ENCODE measurements around the gene SCLT1.

The SCLT1 gene

DNA sequence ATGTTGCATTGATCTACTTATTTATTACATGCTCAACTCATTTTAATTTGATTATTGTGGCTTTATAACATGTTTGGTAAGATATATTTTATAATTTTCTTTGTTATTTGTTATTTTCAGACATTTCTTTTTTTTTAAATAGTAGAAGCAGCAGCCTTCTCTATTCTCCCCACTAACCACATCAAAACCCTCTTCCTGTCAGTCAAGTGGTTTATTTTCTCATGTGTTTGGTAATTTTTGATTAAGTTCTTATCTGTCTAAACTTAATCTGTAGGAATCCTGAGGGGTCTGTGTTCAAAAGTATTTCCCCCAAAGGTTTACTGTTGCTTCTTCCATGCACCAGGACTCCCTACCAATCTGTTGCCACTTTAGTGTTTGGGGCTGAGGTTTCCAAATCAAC, 131.9 kb downstream of the SCLT1 start:
- in situ Hi-C loops (cut with MboI; ENCODE audit: low sequenced_read_pairs) = no loop called here

DNA sequence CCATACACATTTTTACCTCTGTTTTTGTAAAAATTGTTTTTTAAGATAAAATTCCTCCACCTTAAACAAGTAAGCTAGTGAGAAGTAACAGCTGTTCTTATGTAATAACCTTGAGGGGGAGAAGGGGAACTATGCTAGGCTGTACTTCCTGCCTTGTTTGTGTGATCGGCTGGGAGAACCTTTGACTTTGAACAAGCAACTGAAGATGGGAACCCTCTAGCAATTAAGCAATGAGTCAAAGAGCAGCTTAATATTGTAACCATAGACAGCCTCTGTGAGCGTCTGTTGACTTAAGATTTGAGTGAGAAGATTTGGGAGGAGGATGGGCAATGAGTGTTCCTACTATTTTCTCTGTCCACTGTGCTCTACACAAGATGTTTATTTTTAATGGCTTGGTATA, 135.1 kb downstream of the SCLT1 start:
- in situ Hi-C loops (cut with MboI; ENCODE audit: low sequenced_read_pairs) = no loop called here

DNA sequence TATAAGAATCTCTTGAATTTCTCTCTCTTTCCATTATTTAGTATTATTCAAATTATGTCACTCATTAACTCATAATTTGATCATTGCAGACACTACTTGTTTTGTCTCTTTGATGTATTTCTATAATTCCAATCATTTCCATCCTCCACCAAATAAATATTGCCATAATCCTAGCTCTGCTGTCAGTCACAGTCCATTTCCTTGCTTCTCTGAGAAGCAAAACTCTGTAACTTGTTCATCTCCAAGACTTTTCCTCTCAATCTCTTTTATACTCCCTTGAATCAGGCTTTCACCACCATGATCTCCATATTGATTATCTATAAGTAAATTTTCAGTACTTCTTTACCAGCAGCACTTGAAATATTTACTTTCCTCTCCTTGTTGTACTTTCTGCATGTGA, 135.9 kb downstream of the SCLT1 start:
- in situ Hi-C loops (cut with MboI; ENCODE audit: low sequenced_read_pairs) = no loop called here

DNA sequence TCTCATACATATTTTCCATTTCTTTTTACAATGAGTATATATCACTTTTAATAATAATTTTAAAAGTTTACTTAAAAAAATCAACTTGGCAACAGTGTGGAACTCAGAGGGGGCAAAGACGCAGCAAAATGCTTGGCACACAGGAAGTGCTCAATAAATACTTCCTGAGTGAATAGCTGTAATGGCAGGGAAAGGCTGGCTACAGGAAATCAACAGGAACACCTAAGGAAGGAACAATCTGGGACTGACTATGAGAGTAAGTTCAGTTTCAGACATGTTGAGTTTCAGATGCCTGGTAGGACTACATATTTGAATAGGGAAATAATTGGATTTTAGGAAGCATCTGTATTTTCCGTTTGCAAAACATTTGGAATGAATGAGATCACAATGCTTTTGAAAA, 137.6 kb downstream of the SCLT1 start:
- in situ Hi-C loops (cut with MboI; ENCODE audit: low sequenced_read_pairs) = no loop called here

DNA sequence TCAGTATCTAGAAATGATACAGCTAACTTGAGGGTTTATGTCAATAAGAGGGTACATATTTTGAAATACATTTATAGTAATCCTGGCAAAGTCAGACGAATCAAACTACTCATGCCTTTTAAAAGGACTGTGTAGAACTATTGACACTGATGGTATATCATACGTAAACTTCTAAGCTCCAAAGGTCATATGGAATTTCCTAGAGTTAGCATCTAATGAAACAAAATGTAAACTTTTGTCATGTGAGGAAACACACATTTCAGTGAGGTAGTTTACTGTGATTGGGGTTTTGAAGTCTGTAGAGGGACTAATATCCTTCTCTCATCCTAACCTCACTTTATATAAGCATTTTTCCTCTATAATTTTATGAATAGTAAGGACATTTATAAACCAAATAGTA, 138.4 kb downstream of the SCLT1 start:
- in situ Hi-C loops (cut with MboI; ENCODE audit: low sequenced_read_pairs) = no loop called here

DNA sequence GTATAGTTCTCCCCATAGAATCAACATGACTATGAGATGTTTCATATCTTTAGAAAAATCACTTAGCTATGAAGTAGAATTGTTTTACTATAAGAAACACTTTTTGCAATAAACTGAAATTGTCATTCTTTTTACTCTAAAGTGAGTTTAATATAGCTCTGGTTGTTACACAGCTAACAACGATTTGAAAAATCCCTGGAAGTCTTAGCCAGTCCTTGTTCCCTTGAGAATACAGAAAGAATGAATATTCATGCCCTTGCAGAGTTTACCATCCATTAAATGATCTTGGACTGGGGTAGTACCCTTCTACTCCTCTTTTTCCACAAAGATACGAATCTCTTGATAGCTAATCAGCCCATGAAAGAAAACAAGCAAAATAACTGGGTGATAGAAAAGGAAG, 142.0 kb downstream of the SCLT1 start:
- in situ Hi-C loops (cut with MboI; ENCODE audit: low sequenced_read_pairs) = no loop called here

DNA sequence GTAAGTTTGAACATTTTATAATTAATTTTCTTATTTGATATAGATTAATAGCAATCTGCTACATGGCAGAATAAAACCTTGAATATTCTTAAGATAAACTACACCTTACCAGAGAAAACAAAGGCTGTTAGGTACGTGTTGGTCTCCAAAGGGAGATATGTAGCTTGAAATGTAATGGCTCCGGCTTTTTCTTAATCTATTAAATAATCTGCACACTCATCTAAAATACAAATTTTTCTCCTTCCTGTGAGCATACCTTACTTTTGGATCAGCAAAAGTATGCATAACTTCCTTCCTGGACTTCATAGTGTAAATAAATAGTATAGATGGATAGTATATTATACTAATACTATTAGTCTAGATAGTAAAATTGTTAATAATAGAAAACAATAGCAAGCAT, 142.5 kb downstream of the SCLT1 start:
- in situ Hi-C loops (cut with MboI; ENCODE audit: low sequenced_read_pairs) = no loop called here

DNA sequence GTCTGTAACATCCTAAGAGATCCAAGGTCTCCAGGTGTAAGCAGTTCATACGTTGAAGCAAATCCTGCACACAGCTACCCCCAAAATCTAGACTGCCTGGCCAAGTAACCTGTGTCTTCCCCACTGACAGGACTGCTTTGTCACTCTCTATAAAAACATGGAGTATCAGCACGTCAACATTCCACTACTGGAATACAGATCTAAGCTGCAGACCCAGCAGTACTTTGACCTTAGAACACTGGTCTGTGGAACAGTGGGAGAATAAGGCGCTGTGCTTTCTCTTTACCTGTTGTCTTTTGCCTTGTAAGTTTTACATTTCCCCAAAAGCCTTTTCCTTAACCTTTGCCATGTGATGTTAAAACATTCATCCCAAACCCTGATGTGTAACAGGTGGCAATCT, 146.4 kb downstream of the SCLT1 start:
- in situ Hi-C loops (cut with MboI; ENCODE audit: low sequenced_read_pairs) = no loop called here

DNA sequence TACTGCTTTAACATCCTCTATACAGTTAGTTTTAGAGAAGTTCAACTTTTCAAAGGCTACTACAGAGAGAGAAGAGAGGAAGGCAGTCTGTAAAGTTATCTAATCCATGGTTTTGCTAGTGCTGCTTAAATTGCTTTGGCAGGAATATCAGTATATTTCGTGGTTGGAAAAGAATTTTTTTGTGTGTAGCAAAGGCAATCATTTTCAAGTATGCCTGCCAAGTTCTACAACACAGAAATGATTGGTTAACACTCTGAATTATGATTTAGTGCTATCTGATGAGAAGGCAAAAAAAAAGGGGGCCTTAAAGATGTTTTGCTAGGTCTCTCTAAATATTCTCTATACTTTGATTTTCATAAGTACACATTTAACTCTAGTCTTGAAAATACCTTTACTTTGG, 150.7 kb downstream of the SCLT1 start:
- in situ Hi-C loops (cut with MboI; ENCODE audit: low sequenced_read_pairs) = no loop called here

DNA sequence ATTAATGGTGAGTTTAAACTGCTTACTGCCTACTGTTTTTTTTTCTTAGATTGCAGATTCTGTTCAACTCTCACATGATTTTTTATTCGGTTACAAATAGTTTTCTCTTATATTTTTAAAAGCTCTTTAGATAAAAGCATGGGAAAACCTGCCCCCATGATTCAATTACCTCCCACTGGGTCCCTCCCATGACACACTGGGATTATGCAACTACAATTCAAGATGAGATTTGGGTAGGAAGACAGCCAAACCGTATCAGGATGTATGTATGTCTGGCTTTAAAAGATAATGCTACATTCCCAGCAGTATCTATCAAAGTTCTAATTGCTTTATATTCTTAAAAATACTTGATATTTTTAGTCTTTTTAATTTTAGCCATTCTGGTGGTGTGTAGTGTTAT, 152.4 kb downstream of the SCLT1 start:
- in situ Hi-C loops (cut with MboI; ENCODE audit: low sequenced_read_pairs) = no loop called here

DNA sequence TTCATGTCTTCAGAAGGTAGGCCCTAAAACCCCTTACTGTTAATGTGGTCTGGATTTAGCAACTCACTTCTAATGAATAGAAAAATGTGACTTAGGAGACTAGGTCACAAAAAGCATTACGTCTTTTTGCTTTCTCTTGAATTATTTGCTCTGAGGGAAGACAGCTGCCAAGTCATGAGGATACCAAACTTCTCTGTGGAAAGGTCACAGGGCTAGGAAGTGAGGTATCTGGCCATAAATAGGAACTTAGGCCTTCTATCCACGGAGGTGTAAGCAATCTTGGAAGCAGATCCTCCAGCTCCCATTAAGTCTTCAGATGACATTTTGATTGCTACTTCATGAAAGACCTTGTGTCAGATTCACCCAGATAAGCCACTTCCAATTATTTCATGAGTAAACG, 163.3 kb downstream of the SCLT1 start:
- in situ Hi-C loops (cut with MboI; ENCODE audit: low sequenced_read_pairs) = no loop called here

DNA sequence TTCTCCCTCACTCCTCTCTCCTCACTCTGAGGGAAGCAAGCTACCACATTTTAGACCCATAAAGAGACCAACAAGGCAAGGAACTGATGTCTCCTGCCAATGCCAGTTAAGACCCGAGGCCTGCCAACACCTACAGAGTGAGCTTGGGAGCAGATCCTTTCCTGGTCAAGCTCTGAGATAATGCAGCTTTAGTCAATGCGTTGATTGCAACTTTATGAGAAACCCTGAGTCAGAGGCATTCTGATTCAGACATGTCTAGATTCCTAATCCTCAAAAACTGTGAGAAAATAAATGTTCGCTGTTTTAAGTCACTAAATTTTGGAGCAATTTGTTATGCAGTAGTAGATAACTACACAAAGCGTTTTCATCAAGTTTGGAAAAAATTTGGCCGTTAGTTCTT, 168.4 kb downstream of the SCLT1 start:
- in situ Hi-C loops (cut with MboI; ENCODE audit: low sequenced_read_pairs) = no loop called here

DNA sequence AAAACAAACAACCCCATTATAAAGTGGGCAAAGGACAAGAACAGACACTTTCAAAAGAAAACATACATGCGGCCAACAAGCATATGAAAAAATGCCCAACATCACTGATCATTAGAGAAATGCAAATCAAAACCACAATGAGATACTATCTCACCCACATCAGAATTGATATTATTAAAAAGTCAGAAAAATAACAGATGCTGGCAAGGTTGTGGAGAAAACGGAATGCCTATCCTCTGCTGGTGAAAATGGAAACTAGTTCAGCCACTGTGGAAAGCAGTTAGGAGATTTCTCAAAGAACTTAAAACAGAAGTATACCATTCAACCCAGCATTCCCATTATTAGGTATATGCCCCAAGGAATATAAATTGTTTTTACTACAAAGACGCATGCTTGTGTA, 171.4 kb downstream of the SCLT1 start:
- in situ Hi-C loops (cut with MboI; ENCODE audit: low sequenced_read_pairs) = no loop called here

DNA sequence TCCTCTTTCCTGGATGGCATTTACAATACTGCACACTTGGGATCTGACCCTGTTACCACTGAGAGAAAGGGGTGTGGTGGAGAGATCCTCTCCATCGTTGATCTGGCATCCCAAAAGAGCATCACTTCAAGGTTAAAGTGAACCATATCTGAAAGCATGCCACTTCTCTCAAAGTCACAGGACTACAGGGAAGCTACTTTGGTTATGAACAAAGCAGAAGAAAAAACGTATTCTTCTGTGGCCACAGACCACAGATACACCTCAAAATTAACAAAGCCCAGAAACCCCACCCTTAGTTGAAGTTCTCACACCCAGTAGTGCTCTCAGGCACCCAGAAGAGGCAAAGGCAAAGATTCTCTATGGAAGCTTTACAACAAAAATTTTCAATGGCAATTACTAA, 175.6 kb downstream of the SCLT1 start:
- in situ Hi-C loops (cut with MboI; ENCODE audit: low sequenced_read_pairs) = no loop called here

DNA sequence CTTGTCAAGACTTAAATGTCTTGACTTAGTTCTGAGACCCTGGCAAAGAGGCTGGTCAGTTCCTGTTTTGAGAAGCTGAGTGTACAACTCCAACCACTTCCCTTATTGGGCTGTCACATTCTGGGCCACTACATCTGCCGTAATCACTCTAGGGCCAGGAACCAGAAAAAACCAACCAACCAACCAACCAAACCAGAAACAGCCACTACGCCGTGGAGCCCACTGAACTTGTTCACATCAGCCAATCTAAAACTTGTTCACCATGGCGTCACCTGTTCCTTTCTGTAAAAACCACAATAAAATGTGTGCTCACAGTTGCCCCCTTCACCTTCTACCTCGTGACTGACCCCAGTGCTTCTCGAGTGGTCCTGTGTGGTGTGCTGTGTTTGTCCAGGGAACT, 176.5 kb downstream of the SCLT1 start:
- in situ Hi-C loops (cut with MboI; ENCODE audit: low sequenced_read_pairs) = no loop called here

DNA sequence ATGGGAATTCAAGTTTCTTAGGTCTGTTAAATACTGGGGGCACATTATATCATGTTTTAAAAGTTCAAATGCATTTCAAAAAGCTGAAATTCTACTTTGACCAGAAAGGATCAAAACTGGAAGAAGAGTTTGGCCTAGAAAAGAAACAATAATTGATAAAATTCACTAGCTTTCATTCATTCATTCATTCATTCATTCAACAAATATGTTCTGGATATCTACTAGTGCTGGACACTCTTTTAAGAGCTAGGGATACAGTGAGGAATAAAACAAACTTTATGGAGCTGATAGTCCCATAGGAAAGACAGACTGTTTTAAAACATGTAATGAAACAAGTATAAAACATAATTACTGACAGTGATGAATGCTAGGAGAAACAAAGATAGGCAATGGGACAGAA, 177.8 kb downstream of the SCLT1 start:
- in situ Hi-C loops (cut with MboI; ENCODE audit: low sequenced_read_pairs) = no loop called here

DNA sequence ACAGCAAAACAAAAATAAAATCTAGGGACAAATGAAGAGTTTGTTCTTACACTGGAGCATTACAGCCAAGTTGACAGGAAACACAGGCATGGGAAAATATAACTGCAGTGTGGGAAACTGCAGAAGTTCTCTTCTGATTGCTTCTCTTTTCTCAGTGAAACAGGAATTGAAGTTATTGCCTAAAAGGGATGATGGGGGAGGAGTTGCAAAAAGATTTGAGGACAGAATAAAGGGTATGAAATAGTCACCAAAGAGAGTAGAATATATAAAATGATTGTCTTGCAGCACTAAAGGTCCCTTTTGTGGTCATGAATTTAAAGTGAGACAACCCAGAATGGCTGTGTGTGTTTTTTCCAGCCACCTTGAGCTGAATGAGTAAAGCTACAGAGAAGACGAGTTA, 180.1 kb downstream of the SCLT1 start:
- in situ Hi-C loops (cut with MboI; ENCODE audit: low sequenced_read_pairs) = no loop called here

DNA sequence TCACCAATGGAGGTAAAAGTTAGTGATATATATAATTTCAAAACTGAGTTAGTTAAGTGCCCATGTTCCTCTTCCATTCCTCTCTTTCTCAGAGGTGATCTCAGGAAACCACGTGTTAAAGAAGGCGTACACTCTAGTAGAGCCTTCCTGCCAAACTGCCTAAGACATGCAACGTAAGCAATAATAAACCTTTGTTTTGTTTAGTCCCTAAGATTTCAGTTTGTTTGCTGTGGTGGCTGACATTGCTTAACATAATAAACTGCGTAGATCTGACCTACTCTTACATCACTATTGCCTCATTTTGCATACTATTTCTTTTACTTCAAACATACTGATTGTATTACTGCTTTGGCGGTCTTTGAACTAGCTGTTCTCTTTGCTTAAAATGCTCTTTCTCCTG, 184.6 kb downstream of the SCLT1 start:
- in situ Hi-C loops (cut with MboI; ENCODE audit: low sequenced_read_pairs) = no loop called here

DNA sequence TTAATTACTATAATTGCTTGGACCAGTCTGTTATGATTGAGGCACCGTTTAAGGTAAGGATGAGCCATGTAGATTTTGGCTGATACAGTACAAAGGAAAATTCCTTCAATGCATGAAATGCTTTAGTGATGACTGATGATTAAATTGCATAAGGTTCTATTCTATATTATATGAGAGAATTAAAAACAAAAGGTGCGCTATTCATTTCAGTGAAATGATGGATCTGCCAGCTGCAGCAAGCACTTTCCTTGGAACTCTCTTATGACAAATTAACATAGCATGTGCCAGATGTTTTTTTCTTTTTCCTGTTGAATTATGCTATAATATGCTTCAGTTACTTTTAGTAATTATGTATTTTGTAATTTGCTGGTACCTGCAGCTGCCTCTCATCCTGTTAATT, 185.4 kb downstream of the SCLT1 start:
- in situ Hi-C loops (cut with MboI; ENCODE audit: low sequenced_read_pairs) = no loop called here

DNA sequence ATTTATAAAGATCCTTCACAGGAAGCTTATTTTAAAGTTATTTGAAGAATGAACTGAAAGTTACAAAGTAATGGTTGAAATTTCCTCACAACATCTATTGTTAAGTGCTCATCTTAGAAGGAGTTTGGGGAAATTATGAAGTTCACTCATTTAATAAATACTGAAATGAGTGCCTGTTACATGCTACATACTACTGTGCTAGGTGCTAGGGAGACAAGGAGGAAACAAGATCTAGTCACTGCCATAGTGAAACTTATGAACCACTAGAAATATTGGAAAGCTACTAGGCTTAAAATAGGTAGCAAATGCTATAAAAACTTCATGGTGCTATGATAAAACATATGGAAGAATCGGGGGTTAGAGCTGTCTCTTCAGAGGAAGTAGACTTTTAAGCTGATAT, 186.8 kb downstream of the SCLT1 start:
- in situ Hi-C loops (cut with MboI; ENCODE audit: low sequenced_read_pairs) = no loop called here

DNA sequence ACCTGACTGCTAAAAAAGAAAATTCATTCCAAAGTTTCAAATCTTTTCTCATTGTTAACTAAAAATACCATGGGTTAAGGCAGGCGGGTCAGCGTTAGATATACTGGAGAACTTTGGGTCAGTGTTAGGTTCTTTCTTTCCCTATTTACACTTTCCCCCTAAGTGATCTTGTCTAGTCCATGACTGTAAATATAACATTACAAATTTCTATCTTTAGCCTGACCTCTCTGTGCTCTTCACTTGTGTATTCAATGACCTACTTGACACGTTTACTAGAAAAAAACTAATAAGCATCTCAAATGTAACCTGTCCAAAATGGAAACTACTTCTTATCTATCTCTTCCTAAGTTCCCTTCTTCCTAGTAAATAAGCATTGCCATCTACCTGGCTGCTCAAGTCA, 188.5 kb downstream of the SCLT1 start:
- in situ Hi-C loops (cut with MboI; ENCODE audit: low sequenced_read_pairs) = no loop called here

DNA sequence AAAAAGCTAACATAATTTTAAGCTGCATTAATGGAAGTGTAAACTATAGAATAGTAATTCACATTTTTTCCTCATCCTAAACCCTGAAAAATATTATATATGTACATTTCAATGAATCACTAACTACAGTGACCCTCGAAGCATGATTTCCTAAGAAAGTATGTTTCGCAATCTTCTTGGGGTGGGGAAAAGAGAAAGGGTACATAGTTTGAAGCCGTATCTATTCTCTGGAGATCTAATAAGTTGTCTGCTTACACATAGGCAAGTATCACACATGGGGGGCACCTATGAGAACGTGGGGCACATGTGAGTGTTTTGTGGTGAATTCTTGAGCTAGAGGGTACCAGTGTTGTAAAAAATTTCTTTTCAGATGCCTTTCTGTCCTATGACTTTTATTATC, 212.7 kb downstream of the SCLT1 start:
- in situ Hi-C loops (cut with MboI; ENCODE audit: low sequenced_read_pairs) = no loop called here

DNA sequence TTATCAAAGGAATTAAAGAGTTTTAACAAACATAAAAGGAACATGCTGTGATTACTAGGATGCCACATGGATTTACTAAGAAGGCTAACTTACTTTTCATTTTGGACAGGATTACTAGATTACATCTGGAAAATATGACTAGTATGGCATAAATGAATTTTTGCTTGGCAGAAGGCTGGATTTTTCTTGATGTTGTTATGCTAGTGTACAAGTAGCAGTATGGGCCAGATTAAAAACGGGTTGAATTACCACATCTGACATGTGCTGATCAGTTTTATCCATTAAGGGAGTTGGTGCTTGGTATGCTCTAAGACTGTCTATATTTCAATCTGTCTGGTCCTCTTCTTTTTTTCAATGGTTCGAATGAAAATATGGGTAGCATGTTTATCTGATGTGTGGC, 213.4 kb downstream of the SCLT1 start:
- in situ Hi-C loops (cut with MboI; ENCODE audit: low sequenced_read_pairs) = no loop called here

DNA sequence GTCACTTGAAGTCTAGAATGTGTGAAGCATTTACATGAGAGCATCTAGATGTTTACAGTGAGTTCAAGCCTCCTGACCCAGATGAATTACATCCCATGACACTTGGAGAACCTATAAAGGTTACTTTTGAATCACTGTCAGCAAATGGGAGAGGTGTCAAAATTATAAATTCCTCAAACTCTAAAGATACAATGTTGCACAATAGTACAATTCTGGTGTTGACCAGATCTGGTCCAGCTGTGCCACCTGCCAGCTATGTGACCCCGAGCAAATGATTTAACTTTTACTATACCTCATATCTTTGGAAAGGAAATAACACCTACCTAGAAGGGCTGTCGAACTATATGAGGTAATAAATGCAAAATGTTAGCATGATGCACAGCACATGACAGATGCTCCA, 214.1 kb downstream of the SCLT1 start:
- in situ Hi-C loops (cut with MboI; ENCODE audit: low sequenced_read_pairs) = no loop called here
